Measurements from ENCODE around the gene CRLF1.

The CRLF1 gene

GRCh38 chr19:18557411-18558201, 49.0 kb downstream of the CRLF1 start, which contains the start of gene KXD1:
TSS of gene KXD1 (plus strand) at chr19:18557870. CDS start at chr19:18562057, 4,187 bp downstream.
- DNase-seq (ENCODE audit: low read depth in 2 of 2) = peak; percentile 95 to 96

- DNase-seq (ENCODE audit: low read depth in 2 of 2) = no peak
These were observed 55.0 kb downstream of the CRLF1 start for GRCh38 chr19:18551631-18552030.

DNA sequence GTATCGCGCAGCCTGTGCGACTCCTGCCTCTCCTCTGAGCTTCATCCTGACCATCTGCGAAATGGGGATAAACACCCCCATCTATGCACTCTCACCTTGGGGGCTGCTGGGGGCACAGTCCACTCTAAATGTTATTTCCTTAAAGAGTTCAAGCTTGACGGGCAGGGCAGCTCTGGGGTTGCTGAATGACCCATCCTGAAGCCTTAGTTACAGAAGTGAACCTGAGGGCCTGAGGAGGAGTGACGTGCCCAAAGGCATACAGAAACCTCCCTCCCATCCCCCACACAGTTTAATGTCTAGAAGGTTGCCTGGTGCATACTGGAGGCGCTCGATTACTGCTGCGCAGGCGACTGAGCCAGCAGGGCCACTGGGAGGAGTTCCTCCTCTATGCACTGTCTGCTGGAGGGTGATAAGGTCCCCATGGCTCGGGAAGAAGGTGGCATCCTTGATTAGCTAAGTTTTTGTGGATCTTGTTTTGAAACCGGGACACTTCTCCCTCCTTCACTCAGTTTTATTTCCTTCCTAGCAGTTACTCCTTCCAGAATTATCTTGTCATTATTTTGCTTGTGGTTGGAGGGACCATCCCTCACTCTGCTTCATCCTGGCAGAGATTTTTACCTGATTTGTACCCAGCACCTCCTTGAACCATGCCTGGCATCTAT, 62.7 kb downstream of the CRLF1 start:
- DNase-seq (ENCODE audit: low read depth in 2 of 2) = peak; percentile 31 to 39

Data from stimulated activated CD8-positive, alpha-beta memory T cell treated with anti-CD3 and anti-CD28 coated beads, Interleukin-2, amount 100 ng/mL, for 1 hour (primary cell).